Measurements from ENCODE around the gene LENG9.

LENG9 gene

GRCh38 chr19:54489341-54489740 is 25.8 kb upstream of the LENG9 start:
- Histone ChIP-seq H3K4me3 (ENCODE audit: low read depth, low read length) (no peak overlapping the region), H3K36me3 (replicated peaks) (no peaks in the 10 kb centered on the region), H3K27me3 (replicated peaks) (no peaks in the 10 kb centered on the region), H3K27ac (no peak overlapping the region)
- TF ChIP-seq, protein P1, sequence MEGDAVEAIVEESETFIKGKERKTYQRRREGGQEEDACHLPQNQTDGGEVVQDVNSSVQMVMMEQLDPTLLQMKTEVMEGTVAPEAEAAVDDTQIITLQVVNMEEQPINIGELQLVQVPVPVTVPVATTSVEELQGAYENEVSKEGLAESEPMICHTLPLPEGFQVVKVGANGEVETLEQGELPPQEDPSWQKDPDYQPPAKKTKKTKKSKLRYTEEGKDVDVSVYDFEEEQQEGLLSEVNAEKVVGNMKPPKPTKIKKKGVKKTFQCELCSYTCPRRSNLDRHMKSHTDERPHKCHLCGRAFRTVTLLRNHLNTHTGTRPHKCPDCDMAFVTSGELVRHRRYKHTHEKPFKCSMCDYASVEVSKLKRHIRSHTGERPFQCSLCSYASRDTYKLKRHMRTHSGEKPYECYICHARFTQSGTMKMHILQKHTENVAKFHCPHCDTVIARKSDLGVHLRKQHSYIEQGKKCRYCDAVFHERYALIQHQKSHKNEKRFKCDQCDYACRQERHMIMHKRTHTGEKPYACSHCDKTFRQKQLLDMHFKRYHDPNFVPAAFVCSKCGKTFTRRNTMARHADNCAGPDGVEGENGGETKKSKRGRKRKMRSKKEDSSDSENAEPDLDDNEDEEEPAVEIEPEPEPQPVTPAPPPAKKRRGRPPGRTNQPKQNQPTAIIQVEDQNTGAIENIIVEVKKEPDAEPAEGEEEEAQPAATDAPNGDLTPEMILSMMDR (IDR thresholded peaks at IDR 0.05; ENCODE audit: low read depth, low read length, missing control alignments), result no peak
- in situ Hi-C loops (cut with HindIII; ENCODE audit: low pct_ligation_motif_present, low sequenced_read_pairs), result no loop called here
- DNase-seq, result no peak

- Histone ChIP-seq H3K27me3 (replicated peaks) (no peaks in the 10 kb centered on the region), H3K27ac (no peak overlapping the region), H3K36me3 (replicated peaks) (no peaks in the 10 kb centered on the region), H3K4me3 (ENCODE audit: low read depth, low read length) (no peak overlapping the region)
- in situ Hi-C loops (cut with HindIII; ENCODE audit: low pct_ligation_motif_present, low sequenced_read_pairs), result no loop called here
- DNase-seq, result peak; percentile 31
- TF ChIP-seq, protein P1 (IDR thresholded peaks at IDR 0.05; ENCODE audit: low read depth, low read length, missing control alignments), result no peak
Measured at GRCh38 chr19:54485851-54486250, 22.3 kb upstream of the LENG9 start.

GRCh38 chr19:54484451-54484850 is 20.9 kb upstream of the LENG9 start:
- Histone ChIP-seq H3K27me3 (replicated peaks) (no peaks in the 10 kb centered on the region), H3K27ac (no peak overlapping the region), H3K4me3 (ENCODE audit: low read depth, low read length) (no peak overlapping the region), H3K36me3 (replicated peaks) (no peaks in the 10 kb centered on the region)
- TF ChIP-seq, protein P1 (IDR thresholded peaks at IDR 0.05; ENCODE audit: low read depth, low read length, missing control alignments), result no peak
- no peak for DNase-seq
- in situ Hi-C loops (cut with HindIII; ENCODE audit: low pct_ligation_motif_present, low sequenced_read_pairs), result no loop called here

DNA sequence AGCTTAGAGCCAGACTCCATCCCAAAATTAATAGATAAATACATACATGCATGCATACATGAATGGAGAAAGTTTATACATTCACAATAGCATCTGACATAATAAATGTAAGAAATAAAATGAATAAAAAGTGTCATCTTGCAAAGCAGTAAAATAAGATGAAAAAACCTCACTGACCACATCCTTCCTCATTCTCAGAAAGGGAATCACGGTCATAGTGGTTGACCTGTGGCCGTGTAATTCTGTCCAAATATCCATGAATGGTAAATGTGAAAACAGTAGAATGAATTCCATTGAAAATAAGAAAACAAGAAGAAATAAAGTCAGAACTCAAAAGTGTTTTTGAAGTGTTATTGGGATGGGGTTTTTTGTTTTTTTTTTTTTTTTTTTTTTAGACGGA is 19.3 kb upstream of the LENG9 start:
- DNase-seq, result no peak

DNA sequence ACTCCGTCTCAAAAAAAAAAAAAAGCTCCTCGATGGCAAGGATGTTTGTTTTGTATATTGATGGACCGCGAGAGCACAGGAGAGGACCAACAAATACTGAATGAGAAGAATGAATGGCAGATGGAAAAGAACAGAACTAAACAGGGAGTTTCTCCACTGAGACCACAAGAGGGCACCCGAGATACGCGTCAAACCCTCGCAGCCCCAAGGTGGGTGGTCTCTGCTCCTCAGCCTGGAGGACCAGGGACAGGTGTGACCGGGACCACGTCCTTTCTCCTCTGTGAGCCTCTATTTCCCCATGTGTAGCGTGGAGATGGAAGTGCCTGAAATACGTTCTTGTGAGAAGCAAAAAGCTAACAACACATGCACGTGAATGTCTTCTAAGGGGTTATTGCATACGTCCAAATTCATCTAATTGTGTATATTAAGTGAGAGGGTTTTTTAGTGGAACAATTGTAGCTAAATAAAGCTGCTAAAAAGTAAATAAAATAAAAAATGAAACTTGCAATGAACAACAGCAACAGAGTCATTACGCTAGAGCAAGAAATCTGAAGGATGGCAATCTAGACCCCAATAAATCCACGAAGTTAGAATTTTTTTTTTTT is 17.9 kb upstream of the LENG9 start:
- Histone ChIP-seq H3K27ac (no peak overlapping the region), H3K4me3 (ENCODE audit: low read depth, low read length) (no peak overlapping the region), H3K36me3 (replicated peaks) (no peaks in the 10 kb centered on the region), H3K27me3 (replicated peaks) (no peaks in the 10 kb centered on the region)
- in situ Hi-C loops (cut with HindIII; ENCODE audit: low pct_ligation_motif_present, low sequenced_read_pairs), result no loop called here
- TF ChIP-seq, protein P1 (IDR thresholded peaks at IDR 0.05; ENCODE audit: low read depth, low read length, missing control alignments), result peak; percentile 84
- DNase-seq, result no peak

More for the DNA sequence above, 19.3 kb upstream of the LENG9 start:
- no peaks in the 10 kb centered on the region for H3K36me3 ChIP-seq (replicated peaks)
- H3K27ac ChIP-seq, result no peak overlapping the region
- TF ChIP-seq, protein P1 (IDR thresholded peaks at IDR 0.05; ENCODE audit: low read depth, low read length, missing control alignments), result no peak
- in situ Hi-C loops (cut with HindIII; ENCODE audit: low pct_ligation_motif_present, low sequenced_read_pairs), result no loop called here
- H3K4me3 ChIP-seq (ENCODE audit: low read depth, low read length), result no peak overlapping the region
- no peaks in the 10 kb centered on the region for H3K27me3 ChIP-seq (replicated peaks)

DNA sequence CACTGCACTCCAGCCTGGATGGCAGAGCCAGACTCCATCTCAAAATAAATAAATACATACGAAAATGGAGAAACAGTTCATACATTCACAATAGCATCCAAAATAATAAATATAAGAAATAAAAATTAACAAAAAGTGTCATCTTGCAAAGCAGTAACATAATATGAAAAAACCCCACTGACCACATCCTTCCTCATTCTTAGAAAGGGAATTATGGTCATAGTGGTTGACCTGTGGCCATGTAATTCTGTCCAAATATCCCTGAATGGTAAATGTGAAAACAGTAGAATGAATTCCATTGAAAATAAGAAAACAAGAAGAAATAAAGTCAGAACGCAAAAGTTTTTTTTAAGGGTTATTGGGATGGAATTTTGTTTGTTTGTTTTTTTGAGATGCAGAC is 16.5 kb upstream of the LENG9 start:
- Histone ChIP-seq H3K27me3 (replicated peaks) (no peaks in the 10 kb centered on the region), H3K4me3 (ENCODE audit: low read depth, low read length) (no peak overlapping the region), H3K36me3 (replicated peaks) (no peaks in the 10 kb centered on the region), H3K27ac (no peak overlapping the region)
- in situ Hi-C loops (cut with HindIII; ENCODE audit: low pct_ligation_motif_present, low sequenced_read_pairs), result no loop called here
- DNase-seq, result no peak
- TF ChIP-seq, protein P1 (IDR thresholded peaks at IDR 0.05; ENCODE audit: low read depth, low read length, missing control alignments), result no peak

Data from brain microvascular endothelial cell (primary cell).